PC-3 (cell line): ENCODE measurements around the gene WNT7B. TPM values are rescaled to one million over a fixed set of nuclear protein-coding genes. Genes with fewer than 3 reads are reported as not detected.

ENCODE experiments used
- ATAC-seq: fragments of 200-7000 bp; cut with Tn5 transposase; 2 replicates; pipeline ENCODE4 v1.9.1; 2020; ENCODE audit warnings: mild to moderate bottlenecking, moderate library complexity
- BruUV-seq: library from RNA; stranded (reverse); fragments of 400-500 nt; replicated peaks from 2 replicates; lab custom pipeline; 2021; lab: Mats Ljungman, UMichigan
- CTCF ChIA-PET: fragments of 300-600 bp; sonication (Branson Sonifier 250); formaldehyde crosslinking; loops from one replicate; lab custom pipeline; 2022; ENCODE audit warnings: antibody characterized with exemption; lab: Charles Lee
- POLR2A ChIA-PET: fragments of 300-600 bp; sonication (Branson Sonifier 250); formaldehyde crosslinking; loops from one replicate; lab custom pipeline; 2022; ENCODE audit warnings: antibody characterized with exemption; ENCODE audit not compliant: unreplicated experiment; lab: Charles Lee
- DNase-seq: peaks from one replicate; pipeline ENCODE4 v3.0.0-alpha.2; 2015
- H2AFZ ChIP-seq: fragments of 300-600 bp; sonication (generic); 2 replicates; pipeline ENCODE4 v1.6.0; 2016; ENCODE audit warnings: antibody characterized with exemption, low read length
- H3F3A ChIP-seq: fragments of 300-600 bp; sonication (generic); one replicate; pipeline ENCODE4 v1.6.0; 2017; ENCODE audit warnings: antibody characterized with exemption, low read length, control low read depth, mild to moderate bottlenecking; ENCODE audit not compliant: unreplicated experiment
- H3K27ac ChIP-seq: fragments of 300-600 bp; sonication (generic); 2 replicates; pipeline ENCODE4 v1.5.1; 2016; ENCODE audit warnings: mild to moderate bottlenecking, low read length
- H3K27me3 ChIP-seq: fragments of 300-600 bp; sonication (generic); 2 replicates; pipeline ENCODE4 v1.6.1; 2016; ENCODE audit warnings: low read length, mixed read lengths
- H3K36me3 ChIP-seq: fragments of 300-600 bp; sonication (generic); 2 replicates; pipeline ENCODE4 v1.6.1; 2016; ENCODE audit warnings: low read depth, mixed run types, low read length, mixed read lengths
- H3K4me1 ChIP-seq: fragments of 300-600 bp; sonication (generic); 2 replicates; pipeline ENCODE4 v1.5.1; 2016; ENCODE audit warnings: low read length; ENCODE audit not compliant: insufficient read depth
- H3K4me2 ChIP-seq: fragments of 300-600 bp; sonication (generic); 2 replicates; pipeline ENCODE4 v1.6.0; 2016; ENCODE audit warnings: low read length
- H3K4me3 ChIP-seq: fragments of 300-600 bp; sonication (generic); 2 replicates; pipeline ENCODE4 v1.5.1; 2016; ENCODE audit warnings: mild to moderate bottlenecking, low read length, mixed read lengths
- H3K79me2 ChIP-seq: fragments of 300-600 bp; sonication (generic); 2 replicates; pipeline ENCODE4 v1.6.1; 2017; ENCODE audit warnings: low read length, mixed read lengths
- H3K9ac ChIP-seq: fragments of 300-600 bp; sonication (generic); 2 replicates; pipeline ENCODE4 v1.6.0; 2016; ENCODE audit warnings: mild to moderate bottlenecking, low read length
- H3K9me2 ChIP-seq: fragments of 300-600 bp; sonication (generic); replicated peaks from 2 replicates; pipeline ENCODE4 v1.6.1; 2016; ENCODE audit warnings: mixed run types, low read length, mixed read lengths
- H3K9me3 ChIP-seq: fragments of 300-600 bp; sonication (generic); 2 replicates; pipeline ENCODE4 v1.6.1; 2016; ENCODE audit warnings: low read length, mixed read lengths
- H4K20me1 ChIP-seq: fragments of 300-600 bp; sonication (generic); 2 replicates; pipeline ENCODE4 v1.6.1; 2016; ENCODE audit warnings: low read length, mixed read lengths
- CTCF ChIP-seq: fragments of 300-600 bp; sonication (generic); conservative IDR thresholded peaks from 2 replicates; pipeline ENCODE4 v1.5.1; 2017; ENCODE audit warnings: antibody characterized with exemption, low read depth, mild to moderate bottlenecking, low read length
- EZH2 ChIP-seq: fragments of 300-600 bp; sonication (generic); IDR thresholded peaks from one replicate; pipeline ENCODE4 v1.6.1; 2017; ENCODE audit warnings: antibody characterized with exemption, mild to moderate bottlenecking, low read length; ENCODE audit not compliant: unreplicated experiment
- EZH2phosphoT487 ChIP-seq: fragments of 300-600 bp; sonication (generic); IDR thresholded peaks from 2 replicates; pipeline ENCODE4 v1.6.1; 2018; ENCODE audit warnings: mild to moderate bottlenecking, antibody characterized with exemption, low read length, borderline replicate concordance
- intact Hi-C: fragments of 100-400 bp; cut with micrococcal nuclease; formaldehyde crosslinking; loops from 2 replicates; pipeline ENCODE4 v1.9.0; 2023
- total RNA-seq: library from RNA; depleted of rRNA; stranded (reverse); fragments of >200 nt; gene quantifications from 2 replicates; pipeline ENCODE4 v1.2.3, GENCODE V29; 2014

WNT7B gene
- total RNA-seq, 1 experiment from 2014 or later = 42.0 TPM

GRCh38 chr22:46013460-46014416 lies 36.8 kb upstream of the WNT7B start:
- Histone ChIP-seq H4K20me1 (no peaks in the 10 kb centered on the region), H2AFZ (peak overlapping the region; percentile 58; the same call in 1 of the 2 replicates), H3K27ac (peak overlapping the region; percentile 99), H3K4me1 (peaks cover 59% of the 10 kb centered on the region), H3F3A (no peaks in the 10 kb centered on the region), H3K79me2 (peaks cover 36% of the 10 kb centered on the region), H3K9me2 (no peaks in the 10 kb centered on the region), H3K4me2 (peak overlapping the region; percentile 97), H3K4me3 (peak overlapping the region; percentile 68), H3K27me3 (no peaks in the 10 kb centered on the region), H3K9me3 (no peaks in the 10 kb centered on the region), H3K36me3 (no peaks in the 10 kb centered on the region), H3K9ac (peak overlapping the region; percentile 92)
- intact Hi-C loops = loop anchor here (1.0 to 5.0 kb wide), 2 partner anchors 23 to 39 kb away; no protein-coding TSS in a partner anchor
- TSS peak; percentile 40 for BruUV-seq
- CTCF ChIA-PET = interaction anchor here (0.6 to 2.9 kb wide), 4 partner anchors 22 to 103 kb away, joined by 3 to 13 read pairs (median 6); no protein-coding TSS in a partner anchor
- TF ChIP-seq CTCF = peak; percentile 68
- no peak for TF ChIP-seq EZH2phosphoT487
- no peak for TF ChIP-seq EZH2
- POLR2A ChIA-PET = interaction anchor here (0.6 to 0.8 kb wide), 3 partner anchors 22 to 467 kb away, joined by 3 to 4 read pairs (median 4); no protein-coding TSS in a partner anchor
- ATAC-seq = peak; percentile 84
- DNase-seq = peak; percentile 96

- Histone ChIP-seq H3K4me2 (peak overlapping the region; percentile 64), H3F3A (no peaks in the 10 kb centered on the region), H2AFZ (no peak overlapping the region), H3K9me2 (no peaks in the 10 kb centered on the region), H3K27me3 (no peaks in the 10 kb centered on the region), H3K79me2 (peaks cover 44% of the 10 kb centered on the region), H3K4me3 (no peak overlapping the region), H3K36me3 (no peaks in the 10 kb centered on the region), H4K20me1 (no peaks in the 10 kb centered on the region), H3K27ac (peak overlapping the region; percentile 99), H3K4me1 (peaks cover 58% of the 10 kb centered on the region), H3K9ac (peak overlapping the region; percentile 47), H3K9me3 (no peaks in the 10 kb centered on the region)
- ChIA-PET CTCF (interaction anchor here (0.6 to 2.9 kb wide), 4 partner anchors 23 to 104 kb away, joined by 3 to 13 read pairs (median 6); no protein-coding TSS in a partner anchor), POLR2A (interaction anchor here (0.7 to 0.8 kb wide), 2 partner anchors 22 to 72 kb away, joined by 3 to 4 read pairs; no protein-coding TSS in a partner anchor)
- intact Hi-C loops = loop anchor here (1.0 to 5.0 kb wide), 2 partner anchors 23 to 39 kb away; no protein-coding TSS in a partner anchor
- DNase-seq = no peak
- no peak for ATAC-seq
- TF ChIP-seq EZH2phosphoT487 (no peak), CTCF (no peak), EZH2 (no peak)
- BruUV-seq = no TSS peak
These were observed 35.9 kb upstream of the WNT7B start for GRCh38 chr22:46012881-46013281.
